Measurements from ENCODE around the gene ACSL6. TPM values are rescaled to one million over a fixed set of nuclear protein-coding genes. Genes with fewer than 3 reads are reported as not detected.

ACSL6 gene
- polyA plus RNA-seq, 2 of the 4 experiments (the other 2 are of a cell fraction): 0.06 to 0.09 TPM

DNA sequence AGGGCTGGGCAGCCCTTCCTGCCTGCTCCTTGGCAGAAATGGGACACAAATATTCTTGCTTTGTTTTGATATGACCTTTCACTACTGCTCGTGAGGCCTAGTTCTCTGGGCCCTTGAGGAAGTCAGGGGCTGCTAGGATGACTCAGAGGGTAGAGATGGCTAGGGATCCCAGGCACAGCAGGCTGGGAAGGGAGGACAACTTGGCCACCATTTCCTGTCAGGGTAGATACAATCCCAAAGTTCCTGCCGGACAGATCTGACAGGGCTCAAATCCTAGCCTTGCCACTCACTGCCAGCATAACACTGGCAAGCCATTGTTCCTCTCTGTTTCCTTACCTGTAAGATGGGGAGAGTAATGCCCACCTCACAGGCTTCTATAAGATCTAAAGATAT lies 34.2 kb downstream of the ACSL6 start:
- CTCF ChIA-PET: no interaction called here
- DNase-seq (ENCODE audit: low read depth in 1 of 2, low spot score in 1 of 2) (no peak), FAIRE-seq (no peak), ATAC-seq (no peak)
- no peak for TF ChIP-seq RAD21 (conservative IDR thresholded peaks at IDR 0.05 in 1 of 2, IDR thresholded peaks at IDR 0.05 in 1 of 2)
- no peak for TF ChIP-seq MAX (IDR thresholded peaks at IDR 0.05)
- TF ChIP-seq FOSL2 (IDR thresholded peaks at IDR 0.05): no peak
- TF ChIP-seq FOSL2 (CRISPR knock-in tag; IDR thresholded peaks at IDR 0.05): no peak
- no peak for TF ChIP-seq CHD2 (IDR thresholded peaks at IDR 0.05; ENCODE audit: low read length, partially characterized antibody)
- TF ChIP-seq, protein P1, sequence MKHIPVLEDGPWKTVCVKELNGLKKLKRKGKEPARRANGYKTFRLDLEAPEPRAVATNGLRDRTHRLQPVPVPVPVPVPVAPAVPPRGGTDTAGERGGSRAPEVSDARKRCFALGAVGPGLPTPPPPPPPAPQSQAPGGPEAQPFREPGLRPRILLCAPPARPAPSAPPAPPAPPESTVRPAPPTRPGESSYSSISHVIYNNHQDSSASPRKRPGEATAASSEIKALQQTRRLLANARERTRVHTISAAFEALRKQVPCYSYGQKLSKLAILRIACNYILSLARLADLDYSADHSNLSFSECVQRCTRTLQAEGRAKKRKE (CRISPR knock-in tag; IDR thresholded peaks at IDR 0.05; ENCODE audit: low read depth): no peak
- TF ChIP-seq KDM1A (IDR thresholded peaks at IDR 0.05; ENCODE audit: low read depth): no peak
- no peak for TF ChIP-seq EHMT2 (IDR thresholded peaks at IDR 0.05; ENCODE audit: low read depth)
- Histone ChIP-seq H3K4me1 (no peaks in the 10 kb centered on the region), H3K4me2 (no peak overlapping the region), H3K4me3 (no peak overlapping the region), H3K9me3 (no peaks in the 10 kb centered on the region), H3K27ac (no peak overlapping the region)
- whole genome bisulfite sequencing (ENCODE audit: missing lambda C conversion rate): 65% methylated on average over 2 of the region's 2 CpGs
- POLR2A ChIA-PET: no interaction called here

- TF ChIP-seq NR3C1 (IDR thresholded peaks at IDR 0.05) (no peak), HDAC2 (IDR thresholded peaks at IDR 0.05) (no peak), SMC3 (IDR thresholded peaks at IDR 0.05) (no peak), CBX2 (IDR thresholded peaks at IDR 0.05; ENCODE audit: borderline replicate concordance, low read depth) (no peak), RFX5 (IDR thresholded peaks at IDR 0.05) (no peak), MYC (IDR thresholded peaks at IDR 0.05; ENCODE audit: borderline replicate concordance, low read length) (no peak), POLR2AphosphoS2 (conservative IDR thresholded peaks at IDR 0.05; ENCODE audit: low read length) (no peak), EHF (CRISPR knock-in tag; IDR thresholded peaks at IDR 0.05) (no peak), FOXS1 (CRISPR knock-in tag; IDR thresholded peaks at IDR 0.05) (no peak), TFCP2L1 (CRISPR knock-in tag; IDR thresholded peaks at IDR 0.05) (no peak), NPAS2 (CRISPR knock-in tag; IDR thresholded peaks at IDR 0.05; ENCODE audit: borderline replicate concordance) (no peak), RCOR1 (IDR thresholded peaks at IDR 0.05; ENCODE audit: low read depth, low read length) (no peak), HOXA7 (CRISPR knock-in tag; IDR thresholded peaks at IDR 0.05) (no peak), TP53 (CRISPR knock-in tag; IDR thresholded peaks at IDR 0.05) (no peak)
- TF ChIP-seq, protein P2, sequence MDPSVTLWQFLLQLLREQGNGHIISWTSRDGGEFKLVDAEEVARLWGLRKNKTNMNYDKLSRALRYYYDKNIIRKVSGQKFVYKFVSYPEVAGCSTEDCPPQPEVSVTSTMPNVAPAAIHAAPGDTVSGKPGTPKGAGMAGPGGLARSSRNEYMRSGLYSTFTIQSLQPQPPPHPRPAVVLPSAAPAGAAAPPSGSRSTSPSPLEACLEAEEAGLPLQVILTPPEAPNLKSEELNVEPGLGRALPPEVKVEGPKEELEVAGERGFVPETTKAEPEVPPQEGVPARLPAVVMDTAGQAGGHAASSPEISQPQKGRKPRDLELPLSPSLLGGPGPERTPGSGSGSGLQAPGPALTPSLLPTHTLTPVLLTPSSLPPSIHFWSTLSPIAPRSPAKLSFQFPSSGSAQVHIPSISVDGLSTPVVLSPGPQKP (IDR thresholded peaks at IDR 0.05; ENCODE audit: low read depth, low read length): no peak
- TF ChIP-seq, protein P3, sequence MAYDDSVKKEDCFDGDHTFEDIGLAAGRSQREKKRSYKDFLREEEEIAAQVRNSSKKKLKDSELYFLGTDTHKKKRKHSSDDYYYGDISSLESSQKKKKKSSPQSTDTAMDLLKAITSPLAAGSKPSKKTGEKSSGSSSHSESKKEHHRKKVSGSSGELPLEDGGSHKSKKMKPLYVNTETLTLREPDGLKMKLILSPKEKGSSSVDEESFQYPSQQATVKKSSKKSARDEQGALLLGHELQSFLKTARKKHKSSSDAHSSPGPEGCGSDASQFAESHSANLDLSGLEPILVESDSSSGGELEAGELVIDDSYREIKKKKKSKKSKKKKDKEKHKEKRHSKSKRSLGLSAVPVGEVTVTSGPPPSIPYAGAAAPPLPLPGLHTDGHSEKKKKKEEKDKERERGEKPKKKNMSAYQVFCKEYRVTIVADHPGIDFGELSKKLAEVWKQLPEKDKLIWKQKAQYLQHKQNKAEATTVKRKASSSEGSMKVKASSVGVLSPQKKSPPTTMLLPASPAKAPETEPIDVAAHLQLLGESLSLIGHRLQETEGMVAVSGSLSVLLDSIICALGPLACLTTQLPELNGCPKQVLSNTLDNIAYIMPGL (CRISPR knock-in tag; IDR thresholded peaks at IDR 0.05; ENCODE audit: borderline replicate concordance): no peak
- TF ChIP-seq, protein P4, sequence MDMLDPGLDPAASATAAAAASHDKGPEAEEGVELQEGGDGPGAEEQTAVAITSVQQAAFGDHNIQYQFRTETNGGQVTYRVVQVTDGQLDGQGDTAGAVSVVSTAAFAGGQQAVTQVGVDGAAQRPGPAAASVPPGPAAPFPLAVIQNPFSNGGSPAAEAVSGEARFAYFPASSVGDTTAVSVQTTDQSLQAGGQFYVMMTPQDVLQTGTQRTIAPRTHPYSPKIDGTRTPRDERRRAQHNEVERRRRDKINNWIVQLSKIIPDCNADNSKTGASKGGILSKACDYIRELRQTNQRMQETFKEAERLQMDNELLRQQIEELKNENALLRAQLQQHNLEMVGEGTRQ (IDR thresholded peaks at IDR 0.05): no peak
- TF ChIP-seq, protein P1 (CRISPR knock-in tag; IDR thresholded peaks at IDR 0.05; ENCODE audit: low read depth): no peak
- TF ChIP-seq, protein P5, sequence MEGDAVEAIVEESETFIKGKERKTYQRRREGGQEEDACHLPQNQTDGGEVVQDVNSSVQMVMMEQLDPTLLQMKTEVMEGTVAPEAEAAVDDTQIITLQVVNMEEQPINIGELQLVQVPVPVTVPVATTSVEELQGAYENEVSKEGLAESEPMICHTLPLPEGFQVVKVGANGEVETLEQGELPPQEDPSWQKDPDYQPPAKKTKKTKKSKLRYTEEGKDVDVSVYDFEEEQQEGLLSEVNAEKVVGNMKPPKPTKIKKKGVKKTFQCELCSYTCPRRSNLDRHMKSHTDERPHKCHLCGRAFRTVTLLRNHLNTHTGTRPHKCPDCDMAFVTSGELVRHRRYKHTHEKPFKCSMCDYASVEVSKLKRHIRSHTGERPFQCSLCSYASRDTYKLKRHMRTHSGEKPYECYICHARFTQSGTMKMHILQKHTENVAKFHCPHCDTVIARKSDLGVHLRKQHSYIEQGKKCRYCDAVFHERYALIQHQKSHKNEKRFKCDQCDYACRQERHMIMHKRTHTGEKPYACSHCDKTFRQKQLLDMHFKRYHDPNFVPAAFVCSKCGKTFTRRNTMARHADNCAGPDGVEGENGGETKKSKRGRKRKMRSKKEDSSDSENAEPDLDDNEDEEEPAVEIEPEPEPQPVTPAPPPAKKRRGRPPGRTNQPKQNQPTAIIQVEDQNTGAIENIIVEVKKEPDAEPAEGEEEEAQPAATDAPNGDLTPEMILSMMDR (IDR thresholded peaks at IDR 0.05): no peak
- TF ChIP-seq, protein P6, sequence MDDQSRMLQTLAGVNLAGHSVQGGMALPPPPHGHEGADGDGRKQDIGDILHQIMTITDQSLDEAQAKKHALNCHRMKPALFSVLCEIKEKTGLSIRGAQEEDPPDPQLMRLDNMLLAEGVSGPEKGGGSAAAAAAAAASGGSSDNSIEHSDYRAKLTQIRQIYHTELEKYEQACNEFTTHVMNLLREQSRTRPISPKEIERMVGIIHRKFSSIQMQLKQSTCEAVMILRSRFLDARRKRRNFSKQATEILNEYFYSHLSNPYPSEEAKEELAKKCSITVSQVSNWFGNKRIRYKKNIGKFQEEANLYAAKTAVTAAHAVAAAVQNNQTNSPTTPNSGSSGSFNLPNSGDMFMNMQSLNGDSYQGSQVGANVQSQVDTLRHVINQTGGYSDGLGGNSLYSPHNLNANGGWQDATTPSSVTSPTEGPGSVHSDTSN (IDR thresholded peaks at IDR 0.05): no peak
- CTCF ChIA-PET: no interaction called here
Measured at GRCh38 chr5:131976414-131977211, 34.8 kb downstream of the ACSL6 start.

More at GRCh38 chr5:131976414-131977211, 34.8 kb downstream of the ACSL6 start:
- FAIRE-seq (no peak), DNase-seq (ENCODE audit: low read depth in 1 of 2, low spot score in 1 of 2) (no peak), ATAC-seq (no peak)
- 69% methylated on average over 6 of the region's 6 CpGs for WGBS (ENCODE audit: missing lambda C conversion rate)
- POLR2A ChIA-PET: no interaction called here
- H3K4me2 ChIP-seq: no peak overlapping the region
- no peak overlapping the region for H3K27ac ChIP-seq
- H3K9me3 ChIP-seq: no peaks in the 10 kb centered on the region
- H3K4me1 ChIP-seq: no peaks in the 10 kb centered on the region
- H3K4me3 ChIP-seq: no peak overlapping the region
